GM19099 (cell line): Measurements from ENCODE around the gene NR2F6.

Source experiments
- POLR2A ChIP-seq: IDR thresholded peaks from 3 replicates; pipeline ENCODE4 v1.6.1; 2011; ENCODE audit warnings: low read depth; ENCODE audit not compliant: insufficient read length; ENCODE audit errors: extremely low read depth

NR2F6 gene

DNA sequence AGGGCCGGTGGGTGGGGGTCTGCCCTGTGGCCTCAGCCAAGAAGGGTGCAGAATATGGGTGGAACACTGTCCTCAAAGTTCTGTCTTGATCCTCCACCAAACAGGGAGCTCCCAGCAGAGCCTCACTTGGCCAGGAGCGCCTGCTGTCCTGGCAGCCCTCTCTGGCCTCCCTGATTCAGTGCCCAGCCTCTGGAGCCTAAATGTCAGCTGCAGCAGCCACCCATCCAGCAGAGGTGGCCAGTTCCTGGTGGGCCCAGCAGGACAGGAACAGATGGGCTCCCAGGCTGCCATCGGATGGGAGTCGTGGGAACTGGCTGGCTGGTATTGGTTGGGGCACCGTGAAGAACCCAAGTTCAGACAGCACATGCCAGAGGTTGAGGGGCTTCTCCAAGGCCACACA, 32.4 kb downstream of the NR2F6 start:
- TF ChIP-seq POLR2A = no peak

DNA sequence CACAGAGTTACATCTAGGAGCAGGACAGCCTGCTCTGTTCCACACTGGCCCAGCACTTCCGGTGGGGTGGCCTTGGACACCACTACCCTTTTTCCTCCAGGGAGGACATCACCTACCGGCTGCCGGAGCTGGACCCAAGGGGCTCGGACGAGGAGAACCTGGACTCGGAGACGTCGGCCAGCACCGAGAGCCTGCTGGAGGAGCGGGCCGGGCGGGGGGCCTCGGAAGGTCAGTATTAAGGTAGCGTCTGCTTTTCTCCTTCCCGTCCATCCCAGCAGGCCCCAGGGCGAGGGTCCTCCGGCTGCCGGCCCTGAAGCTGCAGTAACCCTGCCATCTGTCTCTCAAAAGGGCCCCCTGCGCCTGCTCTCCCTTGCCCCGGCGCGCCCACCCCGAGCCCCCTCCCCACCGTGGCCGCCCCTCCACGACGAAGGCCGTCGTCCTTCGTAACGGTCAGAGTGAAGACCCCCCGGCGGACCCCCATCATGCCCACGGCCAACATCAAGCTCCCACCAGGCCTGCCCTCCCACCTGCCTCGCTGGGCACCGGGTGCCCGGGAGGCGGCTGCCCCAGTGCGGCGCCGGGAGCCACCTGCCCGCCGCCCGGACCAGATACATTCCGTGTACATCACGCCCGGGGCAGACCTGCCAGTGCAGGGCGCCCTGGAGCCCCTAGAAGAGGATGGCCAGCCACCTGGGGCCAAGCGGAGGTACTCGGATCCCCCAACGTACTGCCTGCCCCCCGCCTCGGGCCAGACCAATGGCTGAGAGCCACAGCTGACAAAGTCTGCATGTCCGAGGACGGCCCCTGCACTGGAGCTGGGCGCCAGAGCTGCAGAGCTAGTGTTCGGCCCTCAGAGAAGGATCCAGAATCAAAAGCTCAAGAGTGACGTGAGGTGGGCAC, 33.9 kb downstream of the NR2F6 start:
- no peak for TF ChIP-seq POLR2A

DNA sequence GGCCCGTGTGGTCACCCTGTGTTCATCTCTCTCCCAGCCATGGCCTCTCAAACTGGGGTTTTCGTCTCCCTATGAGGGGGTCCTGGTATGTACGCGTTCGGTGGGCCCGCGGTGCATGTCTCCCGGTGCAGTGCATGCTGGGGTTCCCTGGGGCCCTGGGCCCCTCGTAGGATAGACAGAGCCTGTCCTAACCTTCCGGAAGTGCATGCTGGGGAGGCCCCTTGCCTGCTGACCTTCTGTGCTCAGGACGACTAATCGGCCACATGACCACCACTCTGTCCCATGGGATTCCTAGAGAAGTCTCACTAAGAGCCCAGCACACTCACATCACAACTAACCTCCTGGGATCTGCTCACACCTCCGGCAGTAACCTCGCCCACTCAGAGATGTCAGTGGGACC, 35.4 kb downstream of the NR2F6 start:
- TF ChIP-seq POLR2A = no peak

DNA sequence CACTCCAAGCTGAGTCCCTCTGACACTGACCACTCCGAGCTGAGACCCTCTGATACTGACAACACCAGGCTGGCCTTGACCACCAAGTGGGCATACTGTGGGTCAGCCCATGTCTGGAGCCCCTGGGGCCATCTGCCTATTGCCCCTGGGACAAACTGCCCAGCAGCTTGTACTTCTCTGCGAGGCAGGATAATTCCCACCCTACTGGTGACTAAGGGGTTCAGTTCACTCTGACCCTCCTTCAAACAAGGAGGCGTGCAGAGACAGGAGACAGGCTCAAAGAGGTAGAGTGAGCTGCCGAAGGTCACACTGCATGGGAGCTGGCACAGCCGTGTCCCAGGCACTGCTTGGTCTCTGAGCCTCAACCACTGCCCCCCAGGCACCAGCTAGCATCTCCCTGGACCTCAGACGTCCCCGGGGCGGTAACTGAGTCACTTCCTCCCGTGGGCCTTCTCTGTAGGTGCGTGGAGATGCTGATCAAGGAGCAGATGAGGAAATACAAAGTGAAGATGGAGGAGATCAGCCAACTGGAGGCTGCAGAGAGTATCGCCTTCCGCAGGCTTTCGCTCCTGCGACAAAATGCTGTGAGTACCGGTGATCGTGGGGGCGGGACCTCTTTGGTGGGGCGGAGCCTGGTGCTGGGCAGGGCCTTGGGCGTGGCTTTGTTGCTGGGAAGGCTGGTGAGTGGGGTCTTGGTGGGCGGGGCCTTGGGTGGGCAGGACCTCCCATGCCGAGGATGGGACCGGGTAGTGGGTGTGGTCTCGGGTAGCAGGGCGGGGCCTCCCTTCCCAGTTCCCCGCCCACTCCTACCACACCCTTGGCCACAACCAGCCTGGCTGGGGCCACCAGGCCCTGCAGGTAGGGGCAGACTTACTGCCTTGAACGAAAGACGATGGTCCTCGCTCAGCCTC, 36.3 kb downstream of the NR2F6 start:
- no peak for TF ChIP-seq POLR2A

DNA sequence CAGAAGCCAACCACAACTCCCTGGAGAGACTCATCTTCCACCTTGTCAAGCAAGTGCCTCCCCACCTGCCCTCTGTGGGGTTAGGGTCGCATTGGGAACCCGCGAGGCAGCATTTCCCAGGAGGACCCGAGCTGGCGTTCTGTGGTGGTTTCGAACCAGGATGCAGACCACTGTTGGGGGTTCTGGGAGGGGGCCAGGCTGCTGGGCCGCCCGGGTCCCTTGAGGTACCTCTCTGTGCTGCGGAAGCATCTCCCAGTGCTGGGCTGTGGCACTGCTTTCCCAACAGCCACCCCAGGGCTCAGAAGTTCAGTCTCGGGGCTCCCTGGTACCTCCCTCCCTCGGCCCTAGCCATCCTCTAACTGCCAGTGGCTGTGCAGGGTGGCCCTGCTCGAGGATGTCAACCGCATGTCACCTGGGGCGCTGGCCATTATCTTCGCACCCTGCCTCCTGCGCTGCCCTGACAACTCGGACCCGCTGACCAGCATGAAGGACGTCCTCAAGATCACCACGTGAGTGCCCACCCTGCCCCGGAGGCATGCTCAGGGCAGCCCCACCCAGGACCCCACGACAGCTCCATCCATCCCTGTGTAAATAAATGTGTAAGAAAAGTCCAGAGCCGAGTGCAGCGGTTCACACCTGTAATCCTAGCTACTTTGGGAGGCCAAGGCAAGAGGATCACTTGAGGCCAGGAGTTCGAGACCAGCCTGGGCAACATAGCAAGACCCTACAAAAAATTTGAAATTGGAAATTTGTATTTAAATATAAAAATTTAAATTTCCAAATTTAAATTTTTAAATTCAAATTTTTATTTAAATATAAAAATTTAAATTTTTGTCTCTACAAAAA, 38.8 kb downstream of the NR2F6 start:
- TF ChIP-seq POLR2A = no peak

DNA sequence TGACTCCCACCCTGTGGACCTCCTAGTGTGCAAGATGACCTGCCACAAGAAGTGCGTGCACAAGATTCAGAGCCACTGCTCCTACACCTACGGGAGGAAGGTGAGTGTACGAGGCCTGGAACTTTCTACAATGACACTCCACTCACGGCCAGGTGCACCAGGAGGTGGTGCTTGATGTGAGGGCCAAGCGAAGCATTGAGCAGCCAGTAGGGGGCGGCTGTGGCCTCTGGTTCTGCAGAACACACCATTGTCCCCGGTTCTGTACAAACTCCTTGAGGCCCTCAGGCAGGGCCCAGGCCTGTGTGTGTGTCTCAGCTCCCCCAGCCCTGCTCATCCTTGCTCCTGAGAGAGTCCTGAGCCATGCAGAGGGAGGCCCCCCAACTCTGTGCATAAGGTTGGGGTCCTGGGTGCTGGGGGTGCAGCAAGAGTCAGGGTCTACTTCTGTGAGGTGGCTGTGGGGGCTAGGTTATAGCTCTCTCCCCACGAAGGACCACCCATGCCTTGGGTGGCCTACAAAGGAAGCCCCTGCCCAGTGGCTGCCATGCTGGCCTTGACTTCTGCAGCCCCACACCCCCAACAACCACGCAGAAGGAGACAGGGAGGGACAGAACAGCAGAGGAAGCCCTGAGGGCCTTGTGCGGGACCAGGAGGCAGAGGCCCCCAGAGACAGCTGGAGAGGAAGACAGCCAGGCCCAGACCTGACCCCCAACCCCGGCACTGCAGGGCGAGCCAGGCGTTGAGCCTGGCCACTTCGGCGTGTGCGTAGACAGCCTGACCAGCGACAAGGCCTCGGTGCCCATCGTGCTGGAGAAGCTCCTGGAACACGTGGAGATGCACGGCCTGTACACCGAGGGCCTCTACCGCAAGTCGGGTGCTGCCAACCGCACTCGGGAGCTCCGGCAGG, 40.2 kb downstream of the NR2F6 start:
- no peak for TF ChIP-seq POLR2A

DNA sequence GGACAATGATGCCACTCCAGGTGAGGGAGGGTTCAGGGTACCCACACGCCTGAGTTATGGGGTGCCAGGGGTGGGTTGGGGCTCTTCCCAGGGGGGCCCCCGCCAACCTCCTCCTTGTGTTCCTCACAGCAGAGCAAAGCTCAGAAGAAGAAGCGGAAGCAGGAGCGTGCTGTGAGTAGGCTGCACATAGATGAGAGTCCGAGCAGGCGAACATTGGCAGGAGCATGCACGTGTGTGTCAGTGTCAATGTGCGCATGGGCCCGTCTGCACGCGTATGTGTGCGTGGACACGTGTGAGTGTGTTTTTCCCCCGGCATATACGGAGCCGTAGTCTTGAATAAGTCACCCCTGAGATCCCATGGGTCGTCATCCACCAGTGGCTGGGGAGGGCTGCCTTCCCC, 43.0 kb downstream of the NR2F6 start:
- TF ChIP-seq POLR2A = no peak

DNA sequence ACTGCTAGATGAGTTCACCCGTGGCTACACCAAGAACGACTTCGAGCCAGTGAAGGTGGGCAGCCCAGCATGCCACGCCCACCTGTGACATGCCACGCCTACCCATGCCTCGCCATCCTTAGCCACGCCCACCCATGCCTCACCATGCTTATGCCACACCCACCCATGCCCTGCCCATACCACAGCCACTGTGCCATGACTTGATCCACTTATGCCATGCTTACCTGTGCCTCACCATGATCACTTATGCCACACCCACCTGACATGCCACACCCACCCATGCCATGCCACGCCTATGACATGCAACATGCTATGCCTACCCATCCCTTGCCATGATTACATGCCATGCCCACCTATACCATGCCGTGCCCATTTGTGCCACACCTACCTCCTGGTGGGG, 43.5 kb downstream of the NR2F6 start:
- no peak for TF ChIP-seq POLR2A

DNA sequence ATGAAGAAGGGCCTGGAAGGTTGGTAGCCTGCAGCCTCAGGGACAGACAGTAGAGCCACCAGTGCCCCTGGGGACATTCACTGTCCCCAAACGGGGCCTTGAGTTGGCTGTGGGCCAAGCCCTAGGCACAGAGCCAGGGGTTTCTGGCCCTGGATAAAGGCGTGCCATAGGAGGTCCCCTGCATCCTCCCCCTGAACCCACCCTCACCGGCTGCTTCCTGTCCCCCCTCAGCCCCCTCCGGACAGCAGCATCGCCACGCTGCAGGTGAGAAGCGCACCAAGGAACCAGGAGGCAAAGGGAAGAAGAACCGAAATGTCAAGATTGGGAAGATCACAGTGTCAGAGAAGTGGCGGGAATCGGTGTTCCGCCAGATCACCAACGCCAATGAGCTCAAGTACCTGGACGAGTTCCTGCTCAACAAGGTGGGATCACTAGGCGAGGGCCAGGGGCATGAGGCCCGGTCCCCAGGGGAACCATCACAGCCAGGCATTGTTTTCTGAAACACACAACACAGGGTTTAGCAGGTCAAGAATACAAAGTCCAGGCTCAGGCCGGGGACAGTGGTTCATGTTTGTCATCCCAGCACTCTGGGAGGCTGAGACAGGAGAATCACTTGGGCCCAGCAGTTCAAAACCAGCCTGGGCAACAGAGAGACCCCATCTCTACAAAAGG, 45.2 kb downstream of the NR2F6 start:
- no peak for TF ChIP-seq POLR2A

DNA sequence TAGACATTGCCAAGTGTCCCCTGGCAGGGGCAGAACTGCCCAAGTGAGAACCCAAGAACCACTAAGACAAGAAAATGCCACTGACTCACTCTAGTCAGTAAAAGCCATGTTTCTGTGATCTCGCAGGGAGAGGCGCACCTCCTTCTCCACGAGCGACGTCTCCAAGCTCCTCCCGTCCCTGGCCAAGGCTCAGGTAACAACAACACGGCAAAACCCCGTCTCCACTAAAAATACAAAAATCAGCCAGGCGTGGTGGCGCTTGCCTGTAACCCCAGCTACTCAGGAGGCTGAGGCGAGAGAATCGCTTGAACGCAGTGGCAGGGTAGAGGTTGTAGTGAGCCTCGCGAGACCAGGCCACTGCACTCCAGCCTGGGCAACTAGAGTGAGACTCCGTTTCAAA, 48.1 kb downstream of the NR2F6 start:
- no peak for TF ChIP-seq POLR2A

DNA sequence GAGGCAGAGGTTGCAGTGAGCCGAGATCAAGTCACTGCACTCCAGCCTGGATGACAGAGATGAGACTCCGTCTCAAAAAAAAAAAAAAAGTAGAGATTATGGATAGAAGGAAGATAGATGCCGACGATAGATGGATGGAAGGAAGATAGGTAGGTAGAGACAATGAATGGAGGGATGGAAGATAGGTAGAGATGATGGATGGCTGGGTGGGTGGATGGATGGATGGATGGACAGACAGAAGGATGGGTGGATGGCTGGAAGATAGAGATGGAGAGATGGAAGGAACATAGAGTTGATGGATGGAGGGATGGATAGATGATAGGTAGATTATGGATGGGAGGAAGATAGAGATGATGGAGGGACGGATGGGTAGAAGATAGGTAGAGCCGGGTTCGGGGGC, 49.1 kb downstream of the NR2F6 start:
- no peak for TF ChIP-seq POLR2A

DNA sequence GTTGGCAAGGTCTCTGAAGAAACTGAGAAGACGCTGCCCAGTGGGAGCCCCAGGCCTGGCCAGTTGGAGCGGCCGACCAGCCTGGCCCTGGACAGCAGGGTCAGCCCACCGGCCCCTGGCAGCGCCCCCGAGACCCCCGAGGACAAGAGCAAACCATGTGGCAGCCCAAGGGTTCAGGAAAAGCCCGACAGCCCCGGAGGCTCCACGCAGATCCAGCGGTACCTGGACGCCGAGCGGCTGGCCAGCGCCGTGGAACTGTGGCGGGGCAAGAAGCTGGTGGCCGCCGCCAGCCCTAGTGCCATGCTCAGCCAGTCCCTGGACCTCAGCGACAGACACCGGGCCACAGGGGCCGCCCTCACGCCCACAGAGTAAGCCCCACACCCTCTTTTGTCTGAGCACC, 50.6 kb downstream of the NR2F6 start:
- no peak for TF ChIP-seq POLR2A

DNA sequence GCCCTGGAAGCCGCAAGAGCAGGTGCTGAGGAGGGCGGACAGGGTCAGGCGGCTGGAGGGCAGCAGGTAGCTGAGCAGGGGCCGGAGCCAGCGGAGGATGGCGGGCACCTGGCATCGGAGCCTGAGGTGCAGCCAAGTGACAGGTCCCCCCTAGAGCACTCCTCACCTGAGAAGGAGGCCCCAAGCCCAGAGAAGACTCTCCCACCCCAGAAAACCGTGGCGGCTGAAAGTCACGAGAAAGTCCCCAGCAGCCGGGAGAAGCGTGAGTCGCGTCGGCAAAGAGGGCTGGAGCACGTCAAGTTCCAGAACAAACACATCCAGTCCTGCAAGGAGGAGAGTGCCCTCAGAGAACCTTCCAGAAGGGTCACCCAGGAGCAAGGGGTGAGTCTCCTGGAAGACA, 51.1 kb downstream of the NR2F6 start:
- no peak for TF ChIP-seq POLR2A
